Measurements from ENCODE around the gene BASP1.
"Not testable (repeated sequence)": the region's sequence is repeated elsewhere in the genome, so short reads cannot be mapped to it uniquely, and the experiment has no call there.

The BASP1 gene

DNA sequence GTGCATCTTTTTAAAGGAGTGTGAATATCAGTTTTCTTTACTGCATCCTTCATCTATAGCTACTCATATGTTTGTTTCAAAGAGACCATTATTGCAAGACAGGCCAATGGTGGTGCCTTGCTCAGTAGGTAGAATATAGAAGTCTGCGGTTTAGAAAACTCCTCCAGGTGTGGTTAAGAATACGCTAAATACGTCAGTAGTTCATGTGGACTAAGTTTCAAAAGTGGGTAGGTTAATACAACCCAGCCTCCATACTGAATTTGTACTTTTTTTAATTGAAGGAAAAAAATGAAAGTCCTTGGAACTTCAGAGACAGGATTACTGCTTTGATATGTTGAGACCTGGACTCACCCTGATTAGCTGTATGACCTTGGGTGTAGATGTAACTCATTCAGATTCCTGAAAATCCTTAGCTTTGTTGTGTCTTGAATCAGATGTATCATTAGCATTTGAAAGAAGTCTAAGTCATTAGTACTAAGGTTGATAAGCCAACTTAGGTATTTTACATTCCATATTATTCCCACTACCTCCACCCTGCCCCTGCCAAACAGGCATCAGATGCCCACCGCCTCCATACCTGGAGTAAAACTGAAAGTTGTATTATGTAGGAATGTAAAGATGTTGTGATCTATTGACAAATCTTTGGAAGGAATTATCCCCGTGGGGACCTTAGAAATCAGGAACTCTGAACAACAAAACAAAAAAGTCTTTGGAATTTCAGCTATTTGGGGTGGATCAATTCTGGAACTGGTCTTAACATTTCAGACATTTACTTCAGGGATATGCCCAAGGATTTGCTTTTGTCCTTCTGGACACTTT is 6.1 kb downstream of the BASP1 start:
- no peak for DNase-seq (ENCODE audit: low read depth in 3 of 3)

DNA sequence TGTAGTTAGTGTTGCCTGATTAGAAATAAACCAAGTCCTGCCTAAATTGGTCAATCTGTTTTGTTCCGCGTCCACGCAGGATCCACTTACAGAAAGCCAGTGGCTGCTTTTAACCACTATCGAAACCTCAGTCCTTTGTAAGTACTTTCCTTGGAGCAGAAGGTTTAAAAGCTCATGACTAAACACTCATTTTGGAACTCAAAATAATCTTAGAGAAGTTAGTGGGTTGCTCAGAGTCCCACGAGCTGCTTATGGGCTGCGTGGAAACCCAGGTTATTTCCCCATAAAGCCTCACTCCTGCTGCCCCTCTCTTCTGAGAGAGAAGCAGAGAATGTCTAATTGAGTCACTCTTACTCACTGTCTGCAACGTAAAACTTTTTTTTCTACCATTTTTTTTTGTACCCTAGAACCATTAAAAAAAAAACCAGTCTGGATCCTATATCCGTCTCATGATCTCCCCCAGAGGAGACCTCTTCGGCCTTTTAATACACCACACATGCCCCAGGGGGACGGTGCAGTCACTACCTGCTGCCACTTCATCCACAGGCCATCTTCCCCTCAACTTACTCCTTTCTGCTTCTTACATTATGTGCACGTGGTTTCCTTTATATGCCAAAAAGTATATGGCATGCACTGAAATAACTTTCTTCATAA is 7.6 kb downstream of the BASP1 start:
- no peak for DNase-seq (ENCODE audit: low read depth in 3 of 3)

DNA sequence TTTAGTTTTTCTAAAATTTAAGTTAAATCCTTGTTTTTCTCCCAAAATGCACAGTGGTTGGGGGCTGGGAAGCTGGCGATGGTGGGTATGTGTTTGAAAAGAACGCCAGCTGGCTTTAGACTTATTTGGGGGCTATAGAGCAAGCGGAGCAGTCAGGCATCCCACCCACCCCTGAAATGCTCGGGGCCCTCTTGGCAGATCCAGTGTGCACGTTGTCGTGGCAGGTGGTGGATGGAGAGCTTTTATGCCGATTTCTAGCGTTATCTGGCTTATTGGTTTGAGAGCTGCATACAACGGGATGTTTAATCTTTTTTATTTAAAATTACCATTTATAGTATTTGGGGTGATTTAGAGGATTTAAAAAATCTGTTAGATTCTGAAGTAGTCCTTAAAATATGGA is 8.1 kb downstream of the BASP1 start:
- DNase-seq (ENCODE audit: low read depth in 3 of 3) = no peak

DNA sequence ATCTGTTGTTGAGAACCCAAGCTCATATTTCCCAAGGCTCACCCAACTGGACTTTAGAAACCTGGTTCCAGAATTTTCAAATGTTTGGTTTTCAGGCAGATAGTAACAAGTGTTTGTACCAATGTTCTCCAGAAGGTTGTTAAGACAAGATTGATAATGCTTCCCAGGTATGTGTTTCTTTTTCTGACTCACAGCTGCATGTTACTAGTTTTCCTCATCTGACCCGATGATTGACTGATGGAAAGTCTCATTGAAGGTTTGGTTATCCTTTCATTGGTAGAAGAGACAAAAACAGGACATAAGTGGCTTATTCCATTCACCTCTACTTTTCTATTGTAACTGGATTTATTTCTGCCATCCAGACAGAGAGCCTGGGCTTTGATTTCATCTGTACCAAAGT is 10.4 kb downstream of the BASP1 start:
- DNase-seq (ENCODE audit: low read depth in 3 of 3) = no peak

DNA sequence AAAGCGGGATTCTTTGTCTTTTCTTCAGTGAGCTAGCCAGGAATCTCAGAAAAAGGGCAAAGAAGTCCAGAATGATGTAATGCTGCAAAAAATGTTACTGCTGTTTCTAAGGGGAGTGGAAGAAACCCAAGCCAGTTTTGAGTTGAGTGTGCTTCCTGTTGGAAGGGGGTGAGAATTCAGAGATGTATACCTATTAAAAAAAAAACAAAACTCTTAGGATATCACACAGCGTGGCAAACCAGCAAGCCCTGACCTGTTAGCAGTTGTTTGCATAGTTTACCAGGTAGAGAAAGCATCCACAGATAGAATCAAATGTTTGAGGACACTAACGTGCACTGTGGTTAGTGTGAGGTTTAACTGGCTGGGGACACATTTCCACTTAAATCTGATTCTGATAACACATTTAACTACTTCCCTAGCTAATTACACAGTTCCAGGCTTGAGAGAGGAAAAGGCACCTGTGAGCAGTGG is 11.4 kb downstream of the BASP1 start:
- DNase-seq (ENCODE audit: low read depth in 3 of 3) = no peak

DNA sequence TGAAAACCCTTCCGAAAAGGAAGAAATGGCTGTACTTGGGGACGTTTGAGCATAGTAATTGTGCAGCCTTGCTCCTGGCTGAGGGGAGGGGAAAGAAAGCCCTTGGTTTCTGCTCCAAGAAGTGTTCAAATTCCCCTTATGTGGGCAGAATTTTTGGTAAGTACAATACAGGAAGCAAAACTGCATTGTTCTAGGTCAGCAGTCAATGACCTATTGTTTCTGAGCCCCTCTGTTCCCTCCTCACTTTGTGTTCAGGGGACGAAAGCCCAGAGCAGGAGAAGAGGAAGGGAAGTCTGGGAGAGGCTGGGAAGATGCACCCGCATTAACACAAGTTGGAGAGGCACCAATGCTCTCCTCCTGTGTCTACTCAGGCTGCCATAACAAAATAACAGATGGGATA is 11.9 kb downstream of the BASP1 start:
- DNase-seq (ENCODE audit: low read depth in 3 of 3) = no peak

DNA sequence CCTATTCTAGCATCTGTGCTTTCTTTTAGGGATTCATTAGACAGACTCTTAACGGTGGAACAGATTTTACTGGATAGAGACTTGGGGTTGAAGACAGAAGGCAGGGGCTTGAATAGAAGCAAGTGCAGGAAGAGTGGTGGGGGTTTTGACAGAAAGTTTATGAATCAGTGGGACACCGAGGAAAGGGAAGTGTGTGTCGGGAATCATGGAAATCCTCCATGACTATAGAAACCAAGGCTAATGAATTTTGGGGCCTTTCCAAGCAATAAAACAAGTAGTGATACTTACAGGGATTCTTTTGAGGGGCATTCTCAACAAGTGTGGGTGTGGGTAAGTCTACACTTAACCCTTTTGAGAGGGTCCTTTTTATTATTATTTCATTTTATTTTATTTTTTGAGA is 12.8 kb downstream of the BASP1 start:
- DNase-seq (ENCODE audit: low read depth in 3 of 3) = no peak

DNA sequence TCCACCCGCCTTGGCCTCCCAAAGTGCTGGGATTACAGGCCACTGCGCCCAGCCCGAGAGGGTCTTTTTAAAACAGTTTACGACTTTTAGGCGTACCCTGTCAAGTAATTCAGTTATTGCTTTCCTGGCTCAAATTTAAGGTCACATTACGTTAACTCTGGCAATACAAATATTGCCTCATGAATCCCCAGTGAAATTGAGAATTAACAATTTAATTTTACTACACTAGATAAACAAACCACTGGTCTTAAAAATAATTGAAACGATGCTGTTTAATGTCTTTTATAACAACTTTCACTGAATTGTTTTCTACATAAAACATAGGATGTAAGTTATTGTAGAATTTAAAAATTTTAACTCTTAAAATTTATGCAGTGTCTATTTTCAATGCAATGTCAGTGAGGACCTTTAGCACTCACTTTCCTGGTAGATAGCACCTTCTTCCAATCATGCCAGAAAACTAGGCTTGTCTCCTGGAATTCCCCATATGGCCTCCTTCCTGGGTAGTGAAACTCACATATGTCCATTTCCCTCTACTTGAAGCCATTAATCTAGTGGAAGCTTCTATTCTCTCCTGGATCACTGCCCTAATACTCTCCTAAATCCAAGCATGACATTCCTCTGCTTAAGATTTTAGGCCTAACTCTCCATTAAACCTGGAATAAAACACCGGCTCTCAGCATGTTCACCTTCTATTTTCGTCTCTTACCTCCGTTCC is 13.5 kb downstream of the BASP1 start:
- DNase-seq (ENCODE audit: low read depth in 3 of 3) = no peak

DNA sequence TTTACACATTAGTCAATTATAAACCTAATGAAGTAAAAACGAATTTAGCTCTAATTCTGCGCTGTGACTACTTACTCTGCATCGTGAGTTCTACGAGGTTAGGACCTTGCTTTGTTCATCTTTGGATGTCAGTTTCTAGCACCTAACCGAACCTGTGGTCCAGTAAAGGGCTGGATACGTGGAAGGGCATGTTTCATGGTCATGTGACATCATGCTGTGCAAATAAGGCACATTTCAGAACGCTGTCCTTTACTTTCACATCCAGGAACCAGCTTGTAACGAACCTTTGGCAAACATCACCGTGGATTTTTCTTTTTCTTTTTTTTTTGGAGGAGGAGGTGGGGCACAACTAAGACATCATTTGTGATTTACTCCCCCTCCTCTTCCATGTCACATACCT is 15.0 kb downstream of the BASP1 start:
- no peak for DNase-seq (ENCODE audit: low read depth in 3 of 3)

DNA sequence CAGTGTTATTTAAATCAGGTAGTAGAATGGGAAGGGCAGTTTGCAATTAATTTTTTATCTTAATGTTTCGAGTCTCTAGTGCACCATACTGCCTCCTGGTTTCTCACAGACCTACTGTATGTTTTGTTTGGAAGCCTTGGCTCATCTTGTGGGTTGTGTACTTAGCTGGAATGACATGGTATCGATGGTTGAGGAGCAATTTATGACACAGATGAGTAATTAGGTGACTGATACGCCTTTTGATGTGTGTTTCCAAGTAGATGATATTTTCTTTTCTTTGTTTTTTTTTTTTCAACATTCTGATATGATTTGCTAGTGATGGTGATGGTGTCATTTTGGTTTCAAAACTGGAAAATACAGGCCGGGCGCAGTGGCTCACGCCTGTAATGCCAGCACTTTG is 16.1 kb downstream of the BASP1 start:
- no peak for DNase-seq (ENCODE audit: low read depth in 3 of 3)

DNA sequence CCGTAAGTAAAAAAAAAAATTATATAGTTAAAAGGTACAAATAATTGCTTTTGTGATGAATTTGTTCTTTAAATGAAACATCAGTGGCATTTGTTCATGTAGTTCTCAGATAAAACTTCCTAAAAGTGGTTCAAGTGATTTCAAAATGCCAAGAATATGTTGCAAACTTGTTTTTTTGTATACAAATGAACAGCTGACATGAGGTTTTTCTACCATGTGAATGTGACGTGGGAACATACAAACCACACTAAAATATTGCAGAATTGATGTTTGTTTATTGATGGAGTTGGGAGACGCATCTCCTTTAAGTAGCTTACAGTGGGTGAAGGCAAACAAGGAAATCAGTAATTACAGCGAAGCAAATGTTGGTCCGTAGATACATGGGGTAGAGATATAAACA is 16.9 kb downstream of the BASP1 start:
- no peak for DNase-seq (ENCODE audit: low read depth in 3 of 3)

DNA sequence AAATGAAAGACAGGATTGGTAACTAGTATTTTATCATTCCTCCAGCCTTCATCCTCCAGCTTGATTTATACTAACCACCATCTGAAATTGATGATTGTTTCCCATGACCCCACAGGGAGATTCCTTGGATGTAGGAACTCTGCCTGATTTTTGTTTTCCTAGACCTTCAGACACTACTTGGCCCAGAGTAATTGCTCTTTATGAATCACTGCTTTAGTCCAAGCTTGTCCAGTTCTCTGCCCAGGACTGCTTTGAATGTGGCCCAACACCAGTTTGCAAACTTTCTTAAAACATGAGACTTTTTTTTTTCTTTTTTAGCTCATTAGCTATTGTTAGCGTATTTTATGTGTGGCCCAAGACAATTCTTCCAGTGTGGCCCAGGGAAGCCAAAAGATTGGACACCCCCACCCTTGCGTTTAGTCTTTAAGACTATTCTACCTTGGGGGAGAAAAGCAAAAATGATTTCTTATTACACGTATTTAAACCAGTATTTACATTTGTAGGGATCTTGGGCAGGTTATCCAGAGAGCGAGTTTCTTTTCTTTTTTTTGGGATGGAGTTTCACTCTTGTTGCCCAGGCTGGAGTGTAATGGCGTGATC is 18.4 kb downstream of the BASP1 start:
- DNase-seq (ENCODE audit: low read depth in 3 of 3) = no peak

DNA sequence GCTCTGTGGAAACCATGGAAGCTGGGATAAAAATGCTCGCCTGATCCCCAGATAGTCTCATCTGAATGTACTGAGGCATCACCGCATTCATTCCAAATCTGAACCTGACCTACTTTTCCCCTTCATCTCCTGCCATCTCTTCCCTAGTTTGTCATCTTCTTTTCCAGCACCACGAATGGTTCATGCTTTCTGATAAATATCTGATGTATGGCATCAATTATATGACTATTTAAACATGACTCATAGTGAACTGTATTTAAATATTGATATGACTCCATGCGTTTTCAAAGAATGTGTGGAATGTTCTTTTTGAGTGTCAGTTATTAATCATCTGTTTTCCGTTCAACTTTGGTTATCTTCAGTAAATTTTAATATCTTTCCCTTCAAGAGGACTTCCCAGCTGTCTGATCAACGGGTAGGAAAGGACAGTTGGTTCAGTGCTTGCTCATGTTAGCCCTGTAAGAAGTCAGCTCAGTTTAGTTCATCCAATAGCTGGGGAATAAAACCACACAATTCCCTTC is 21.1 kb downstream of the BASP1 start:
- no peak for DNase-seq (ENCODE audit: low read depth in 3 of 3)

DNA sequence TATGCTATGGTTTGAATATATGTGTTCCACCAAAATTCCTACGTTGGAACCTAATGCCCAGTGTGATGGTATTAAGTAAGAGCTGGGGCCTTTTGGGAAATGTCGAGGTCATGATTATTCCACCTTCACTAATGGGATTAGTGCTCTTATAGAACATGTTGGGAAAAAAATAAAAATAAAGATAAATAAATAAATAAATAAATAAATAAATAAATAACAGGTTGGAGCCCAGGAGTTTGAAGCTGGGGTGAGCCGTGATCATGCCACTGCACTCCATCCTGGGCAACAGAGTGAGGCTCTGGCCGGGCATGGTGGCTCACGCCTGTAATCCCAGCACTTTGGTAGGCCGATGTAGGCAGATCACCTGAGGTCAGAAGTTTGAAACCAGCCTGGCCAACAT is 22.5 kb downstream of the BASP1 start:
- DNase-seq (ENCODE audit: low read depth in 3 of 3) = no peak

DNA sequence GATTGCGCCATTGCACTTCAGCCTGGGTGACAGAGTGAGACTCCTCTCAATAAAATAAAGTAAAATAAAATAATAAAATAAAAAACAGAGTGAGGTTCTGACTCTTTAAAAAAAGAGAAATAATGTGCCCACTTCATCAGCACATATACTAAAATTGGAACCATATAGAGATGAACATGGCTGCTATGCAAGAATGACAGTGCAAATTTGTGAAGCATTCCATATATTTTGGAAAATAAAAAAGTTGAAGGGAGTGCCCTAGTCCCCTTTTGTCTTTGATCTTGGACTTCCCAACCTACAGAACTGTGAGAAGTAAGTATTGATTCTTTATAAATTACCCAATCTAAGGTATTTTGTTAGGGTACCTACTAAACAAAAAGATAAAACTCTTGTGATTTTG is 23.1 kb downstream of the BASP1 start:
- DNase-seq (ENCODE audit: low read depth in 3 of 3) = no peak

DNA sequence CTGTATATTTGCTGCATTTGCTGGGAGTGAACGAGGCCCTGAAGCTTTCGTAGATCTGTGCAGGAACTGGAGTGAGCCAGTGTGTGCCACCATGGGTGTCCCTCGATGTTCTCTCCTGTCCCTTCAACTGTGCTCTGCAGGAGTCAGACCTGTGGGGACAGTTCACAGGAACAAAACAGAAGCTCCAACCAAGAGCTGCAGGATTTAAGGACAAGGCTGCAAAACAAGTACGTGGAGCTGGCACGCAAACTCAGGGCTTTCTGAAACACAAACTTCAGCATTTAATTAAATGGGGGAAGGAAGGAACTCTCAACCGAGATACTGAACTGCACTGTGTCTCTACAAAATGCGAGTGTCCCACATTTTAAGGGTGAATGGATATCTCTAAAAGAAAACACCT is 24.2 kb downstream of the BASP1 start:
- DNase-seq (ENCODE audit: low read depth in 3 of 3) = no peak

DNA sequence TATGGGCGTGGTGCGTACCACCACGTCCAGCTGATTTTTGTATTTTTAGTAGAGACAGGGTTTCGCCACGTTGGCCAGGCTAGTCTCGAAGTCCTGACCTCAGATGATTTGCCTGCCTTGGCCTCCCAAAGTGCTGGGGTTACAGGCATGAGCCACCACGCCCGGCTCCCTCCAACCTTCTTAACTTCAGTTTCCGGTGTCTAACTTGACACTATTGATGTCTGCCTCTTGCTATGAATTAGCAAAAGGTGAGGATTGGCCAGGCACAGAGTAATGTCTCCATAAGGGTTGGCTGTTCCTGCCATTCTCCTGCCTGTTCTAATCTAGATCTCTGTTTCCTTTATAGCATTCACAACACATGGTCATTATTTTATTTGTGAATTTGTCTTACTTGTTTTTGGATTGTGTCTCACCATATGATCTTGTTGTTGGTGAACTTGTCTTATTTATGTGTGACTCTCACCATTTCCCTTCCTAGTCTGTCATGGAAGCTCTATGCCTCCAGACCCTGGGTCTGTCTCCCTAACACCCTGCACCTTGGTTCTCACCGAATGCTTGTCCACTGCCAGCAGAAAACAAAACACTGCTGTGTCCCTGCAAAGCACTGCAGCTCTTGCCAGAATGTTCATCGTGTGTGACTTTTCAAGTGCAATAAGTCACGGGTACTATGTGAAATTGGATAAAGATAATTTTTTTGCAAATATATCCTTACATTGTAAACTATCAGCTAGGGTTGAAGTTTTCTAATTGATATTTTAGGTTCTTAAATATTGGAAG is 26.0 kb downstream of the BASP1 start:
- no peak for DNase-seq (ENCODE audit: low read depth in 3 of 3)

DNA sequence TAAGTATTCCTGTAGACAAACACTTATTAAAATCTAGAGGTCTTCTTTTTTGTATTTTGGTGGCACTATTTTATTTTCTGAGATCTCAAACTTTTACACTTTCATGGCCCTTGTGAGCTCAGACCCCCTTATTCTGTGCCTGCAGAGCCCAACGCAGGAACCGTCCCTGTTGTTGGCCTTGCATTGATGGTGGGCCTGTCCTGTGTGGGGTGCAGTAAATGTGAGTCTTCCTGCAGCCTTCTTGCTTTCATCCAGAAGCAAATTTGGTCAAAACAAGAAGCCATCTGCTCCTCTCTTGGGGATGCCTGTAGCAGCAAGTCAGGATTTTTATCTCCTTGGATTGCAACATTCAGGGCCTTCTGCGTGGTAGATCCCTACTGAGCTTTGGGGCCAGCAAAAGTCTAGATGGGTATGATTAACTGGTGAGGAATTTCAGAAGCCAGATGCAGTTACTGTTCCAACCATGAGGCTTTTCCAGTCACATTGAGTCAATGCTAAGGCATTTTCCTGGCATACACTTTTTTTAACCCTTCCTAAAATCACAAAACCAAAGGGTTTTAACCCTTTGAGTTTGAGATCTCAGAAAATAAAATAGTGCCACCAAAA is 31.7 kb downstream of the BASP1 start:
- no peak for DNase-seq (ENCODE audit: low read depth in 3 of 3)

DNA sequence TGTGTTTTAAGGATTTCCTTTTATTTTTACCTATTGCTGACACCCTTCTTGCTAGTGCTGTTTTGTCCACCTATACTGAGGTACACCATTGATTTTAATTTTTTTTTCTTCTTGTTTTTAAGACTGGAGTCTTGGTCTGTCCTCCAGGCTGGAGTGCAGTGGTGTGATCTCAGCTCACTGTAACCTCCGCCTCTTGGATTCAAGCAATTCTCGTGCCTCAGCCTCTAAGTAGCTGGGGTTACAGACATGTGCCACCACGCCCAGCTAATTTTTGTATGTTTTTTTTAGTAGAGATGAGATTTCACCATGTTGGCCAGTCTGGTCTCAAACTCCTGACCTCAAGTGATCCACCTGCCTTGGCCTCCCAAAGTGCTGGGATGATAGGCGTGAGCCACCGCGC is 32.4 kb downstream of the BASP1 start:
- DNase-seq (ENCODE audit: low read depth in 3 of 3) = not testable (repeated sequence)

DNA sequence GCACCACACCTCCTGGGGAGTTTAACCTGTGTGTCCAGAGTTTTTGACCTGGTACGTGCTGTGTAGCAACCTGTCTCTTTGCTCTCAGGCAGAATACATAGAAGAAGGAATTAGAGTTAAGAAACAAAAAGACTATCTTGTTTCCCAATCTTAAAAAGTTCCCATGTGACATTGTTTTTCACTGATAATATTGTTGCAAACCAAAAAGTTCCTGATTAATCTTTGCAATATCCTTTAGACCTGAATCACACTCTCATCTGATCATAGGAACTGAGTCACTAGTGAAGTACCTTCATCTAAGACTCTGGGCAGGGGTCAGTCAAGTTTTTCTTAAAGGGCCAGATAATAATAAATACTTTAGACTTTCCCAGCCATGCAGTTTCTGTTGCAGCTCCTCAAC is 35.1 kb downstream of the BASP1 start:
- DNase-seq (ENCODE audit: low read depth in 3 of 3) = no peak

DNA sequence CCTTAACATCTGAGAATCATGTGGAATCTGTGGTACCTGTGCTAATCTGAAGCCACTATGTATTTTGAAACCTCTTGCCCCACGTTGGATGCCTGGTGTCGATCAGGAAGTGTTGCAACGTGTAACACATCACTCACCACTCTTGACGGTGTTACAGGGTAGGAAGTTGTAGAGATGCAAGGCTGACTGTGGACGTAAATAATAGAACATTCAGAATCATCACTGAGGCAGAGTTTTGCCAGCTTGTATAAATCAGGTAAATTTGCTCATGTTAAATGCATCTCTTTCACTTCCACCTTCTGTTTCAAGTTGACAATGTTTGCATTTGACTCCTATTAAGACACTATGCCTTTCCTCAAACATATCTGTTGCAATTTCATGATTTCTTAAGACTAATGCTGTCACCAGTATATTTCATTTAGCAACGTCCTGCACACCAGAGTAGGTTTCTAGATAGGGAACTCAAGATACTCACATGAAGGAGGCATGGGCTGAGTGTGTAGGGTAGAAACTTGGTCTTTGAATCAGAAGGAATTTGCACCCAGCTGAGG is 38.1 kb downstream of the BASP1 start:
- DNase-seq (ENCODE audit: low read depth in 3 of 3) = no peak

Data from stimulated activated CD4-positive, alpha-beta T cell treated with anti-CD3 and anti-CD28 coated beads, TNF-alpha, amount 100 ng/mL, for 48 hours (primary cell).